Femur (tissue), 1 donor: ENCODE results near the gene NODAL.

Source experiments
- DNase-seq: peaks from one replicate; pipeline ENCODE4 v3.0.0-alpha.2; 2017

The NODAL gene

DNA sequence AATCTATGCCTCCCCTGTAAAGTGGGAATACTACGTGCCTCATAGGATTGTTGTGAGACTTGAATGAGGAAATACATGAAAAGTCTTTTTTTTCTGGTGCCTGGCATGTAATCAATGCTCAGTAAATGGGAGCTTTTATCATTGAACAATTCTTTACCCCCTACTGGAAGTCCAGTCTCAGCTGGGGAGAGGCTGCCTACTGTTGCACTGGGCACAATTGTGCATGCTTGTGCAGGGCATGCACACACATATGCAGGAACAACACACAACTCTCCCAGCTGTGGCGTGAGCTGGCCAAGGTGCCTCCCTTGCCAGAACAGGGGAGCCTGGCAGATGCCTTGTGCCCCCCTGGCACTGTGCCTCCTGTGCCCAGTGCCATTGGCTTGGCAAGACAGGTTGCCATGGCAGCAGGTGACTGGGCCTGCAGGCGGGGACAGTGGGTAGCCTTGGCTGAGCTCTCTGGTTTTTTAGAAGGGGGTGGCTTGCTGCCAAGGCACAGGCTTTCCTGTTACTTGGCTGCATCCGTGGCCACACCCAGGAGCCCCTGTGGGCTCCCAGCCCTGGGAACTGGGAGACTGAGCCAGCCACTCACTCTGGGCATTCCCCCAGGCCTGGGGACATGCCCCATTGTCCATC is 21.0 kb upstream of the NODAL start:
- DNase-seq = peak; percentile 82

DNA sequence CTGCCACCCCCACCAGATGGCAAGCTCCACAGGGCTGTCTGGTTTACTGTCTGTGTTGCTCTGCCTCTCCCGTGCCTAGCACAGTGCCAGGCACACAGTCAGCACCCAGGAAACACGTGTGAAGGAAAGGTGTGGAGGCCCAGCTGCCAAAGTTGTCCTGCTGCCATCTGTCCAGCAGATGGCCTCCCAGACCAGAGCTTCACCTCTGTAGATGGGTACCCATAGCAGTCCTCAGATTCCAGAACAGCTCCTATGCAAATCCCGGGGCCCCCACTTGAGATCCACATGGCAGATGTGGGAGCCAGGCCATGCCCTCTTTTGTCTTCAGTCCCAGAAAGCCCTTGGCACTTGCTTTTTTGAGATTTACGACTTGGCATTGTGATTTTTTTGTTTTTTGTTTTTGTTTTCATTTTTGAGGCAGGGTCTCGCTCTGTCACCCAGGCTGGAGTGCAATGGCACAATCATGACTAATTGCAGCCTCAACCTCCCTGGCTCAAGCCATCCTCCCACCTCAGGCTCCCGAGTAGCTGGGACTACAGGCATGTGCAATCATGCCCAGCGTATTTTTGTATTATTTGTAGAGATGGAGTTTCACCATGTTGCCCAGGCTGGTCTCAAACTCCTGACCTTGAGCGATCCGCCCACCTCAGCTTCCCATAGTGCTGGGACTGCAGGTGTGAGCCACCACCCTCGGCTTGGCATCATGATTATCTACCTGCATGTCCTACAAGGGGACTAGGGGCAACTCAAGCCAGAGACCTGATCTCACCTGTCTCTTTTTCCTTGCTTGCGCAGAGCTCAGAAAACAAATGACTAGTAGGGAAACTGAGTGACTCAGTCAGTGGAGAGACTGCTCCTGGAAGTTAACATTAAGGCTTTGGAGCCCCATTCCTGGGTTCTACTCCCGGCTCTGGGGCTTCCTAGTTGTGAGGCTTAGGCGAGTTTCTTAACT is 20.2 kb upstream of the NODAL start:
- DNase-seq = peak; percentile 61

DNA sequence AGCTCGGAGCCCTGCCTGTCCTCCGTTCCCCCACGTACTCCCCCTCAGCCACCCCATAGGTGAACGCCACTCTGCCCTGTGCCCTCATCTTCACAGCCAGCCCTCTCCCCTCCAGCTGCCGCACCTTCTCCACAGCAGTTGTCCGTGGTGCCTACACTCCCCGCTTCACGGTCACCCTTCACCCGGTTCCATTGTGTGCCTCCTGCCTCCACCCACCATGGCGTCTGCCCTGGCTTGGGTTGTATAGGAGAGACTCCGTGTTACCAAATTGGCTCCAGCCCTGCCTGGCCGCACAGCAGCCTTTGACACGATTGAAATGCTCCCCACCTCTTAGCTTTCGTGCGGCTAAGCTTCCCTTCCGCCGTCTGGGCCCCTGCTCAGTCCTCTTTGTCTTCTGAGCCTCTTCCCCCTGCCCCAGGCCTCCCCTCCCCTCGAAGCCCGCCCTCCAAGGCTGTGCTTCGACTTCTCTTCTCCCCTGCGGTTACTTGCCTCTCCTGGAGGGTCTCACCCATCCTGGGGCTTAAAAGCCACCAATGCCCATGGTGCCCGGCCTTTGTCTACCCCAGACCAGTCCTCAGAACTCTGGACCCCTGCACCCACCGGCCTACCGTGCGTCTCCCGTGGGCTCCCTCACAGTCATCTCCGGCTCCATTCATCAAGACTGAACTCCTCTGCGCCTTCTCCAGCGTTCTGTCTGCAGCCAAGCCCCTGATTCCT is 18.5 kb upstream of the NODAL start:
- no peak for DNase-seq

- DNase-seq = no peak
Measured at GRCh38 chr10:70459061-70459773, 17.7 kb upstream of the NODAL start.

DNA sequence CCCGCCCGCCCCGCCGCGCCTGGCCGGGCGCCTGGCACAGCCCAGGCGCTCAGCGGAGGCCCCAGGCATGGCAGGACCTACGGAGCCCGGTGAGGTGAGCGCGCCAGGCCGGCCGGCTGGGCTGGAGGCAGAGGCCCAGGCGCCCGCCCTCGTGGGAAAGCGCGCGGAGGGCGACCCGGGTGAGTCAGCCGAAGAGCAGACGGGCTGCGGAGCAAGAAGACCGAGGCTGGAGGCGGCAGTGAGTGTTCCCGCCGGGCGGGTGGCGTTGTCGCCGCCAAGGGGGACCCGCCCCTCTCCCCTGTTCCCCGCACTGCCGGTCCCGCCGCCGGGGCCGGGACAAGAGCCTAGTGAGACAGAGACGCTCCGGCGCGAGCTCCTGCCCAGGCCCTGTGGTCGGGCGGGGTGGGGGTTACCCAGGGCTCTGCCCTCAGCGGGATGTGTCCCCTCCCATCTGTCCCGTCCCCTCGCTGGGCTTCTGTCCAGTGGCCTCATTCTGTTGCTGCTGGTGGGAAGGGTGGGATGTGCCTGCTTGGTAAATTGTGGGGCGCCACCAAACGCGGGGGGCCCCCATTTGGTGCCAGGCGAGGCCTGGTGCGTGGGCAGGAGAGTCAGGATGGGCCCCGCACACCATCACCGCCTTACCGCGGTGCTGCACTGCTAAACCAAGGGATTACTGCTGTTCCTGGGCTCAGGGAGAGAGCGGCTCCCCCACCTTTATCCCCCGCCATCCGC is 17.0 kb upstream of the NODAL start:
- peak; percentile 75 for DNase-seq

DNA sequence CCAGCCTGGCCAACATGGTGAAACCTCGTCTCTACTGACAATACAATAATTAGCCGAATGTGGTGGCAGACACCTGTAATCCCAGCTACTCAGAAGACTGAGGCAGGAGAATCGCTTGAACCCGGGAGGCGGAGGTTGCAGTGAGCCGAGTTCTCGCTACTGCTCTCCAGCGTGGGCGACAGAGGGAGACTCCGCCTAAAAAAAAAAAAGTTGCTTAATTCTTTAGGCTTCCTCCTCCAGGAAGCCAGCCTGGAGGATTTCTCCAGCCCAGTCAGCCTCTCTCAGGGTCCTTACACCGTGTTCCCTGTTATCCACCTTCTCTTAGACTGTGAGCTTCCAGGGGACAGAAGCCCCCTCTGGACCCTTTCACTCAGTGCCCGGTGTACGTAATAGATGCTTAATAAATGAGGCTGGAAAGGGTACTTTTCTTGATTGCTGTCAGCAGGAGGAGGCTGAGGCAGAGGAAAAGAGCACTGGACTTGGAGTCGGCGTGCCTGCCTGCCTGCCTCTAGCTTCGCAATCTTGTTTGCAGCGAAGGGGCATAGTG is 16.4 kb upstream of the NODAL start:
- DNase-seq = no peak

DNA sequence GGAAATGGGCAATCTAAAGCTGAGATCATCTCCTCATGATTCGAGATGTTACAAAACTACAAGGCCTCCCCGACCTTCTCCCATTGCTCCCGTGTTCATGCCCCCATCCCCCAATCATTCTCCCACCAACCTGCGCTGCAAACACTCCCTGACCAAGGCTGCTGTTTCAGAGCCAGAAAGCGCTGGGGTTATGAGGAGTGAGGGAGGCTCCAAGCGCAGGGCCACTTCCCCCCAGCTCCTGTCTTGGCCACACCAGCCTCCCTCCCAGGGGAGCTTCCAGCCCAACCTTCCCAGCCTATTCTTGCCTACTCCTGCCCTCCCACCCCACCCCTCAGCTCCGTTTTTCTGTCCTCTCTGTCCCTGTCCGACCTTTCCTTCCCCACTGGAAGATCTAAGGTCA is 14.7 kb upstream of the NODAL start:
- no peak for DNase-seq

- DNase-seq = no peak
Measured at GRCh38 chr10:70455213-70455630, 13.7 kb upstream of the NODAL start.

DNA sequence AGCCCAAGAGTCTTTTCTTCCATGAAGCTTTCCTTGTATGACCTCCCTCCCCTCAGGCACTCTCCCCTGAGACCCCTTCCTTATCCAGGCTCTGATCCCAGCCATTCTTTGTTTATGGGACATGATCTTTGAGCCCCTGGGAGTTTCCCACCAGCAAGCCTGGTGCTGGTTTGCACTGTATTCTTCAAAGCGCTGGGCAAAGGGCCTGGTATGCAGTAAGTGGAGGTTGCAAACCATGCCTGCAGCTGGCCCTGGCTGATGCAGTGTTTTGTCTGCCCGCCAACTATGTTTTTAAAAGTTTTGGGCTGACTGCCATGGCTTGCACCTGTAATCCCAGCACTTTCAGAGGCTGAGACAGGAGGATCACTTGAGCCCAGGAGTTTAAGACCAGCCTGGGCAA is 6.8 kb upstream of the NODAL start:
- no peak for DNase-seq

- DNase-seq = peak; percentile 67
Measured at GRCh38 chr10:70445718-70446657, 4.5 kb upstream of the NODAL start.

GRCh38 chr10:70444744-70445143 is 3.3 kb upstream of the NODAL start:
- no peak for DNase-seq

DNA sequence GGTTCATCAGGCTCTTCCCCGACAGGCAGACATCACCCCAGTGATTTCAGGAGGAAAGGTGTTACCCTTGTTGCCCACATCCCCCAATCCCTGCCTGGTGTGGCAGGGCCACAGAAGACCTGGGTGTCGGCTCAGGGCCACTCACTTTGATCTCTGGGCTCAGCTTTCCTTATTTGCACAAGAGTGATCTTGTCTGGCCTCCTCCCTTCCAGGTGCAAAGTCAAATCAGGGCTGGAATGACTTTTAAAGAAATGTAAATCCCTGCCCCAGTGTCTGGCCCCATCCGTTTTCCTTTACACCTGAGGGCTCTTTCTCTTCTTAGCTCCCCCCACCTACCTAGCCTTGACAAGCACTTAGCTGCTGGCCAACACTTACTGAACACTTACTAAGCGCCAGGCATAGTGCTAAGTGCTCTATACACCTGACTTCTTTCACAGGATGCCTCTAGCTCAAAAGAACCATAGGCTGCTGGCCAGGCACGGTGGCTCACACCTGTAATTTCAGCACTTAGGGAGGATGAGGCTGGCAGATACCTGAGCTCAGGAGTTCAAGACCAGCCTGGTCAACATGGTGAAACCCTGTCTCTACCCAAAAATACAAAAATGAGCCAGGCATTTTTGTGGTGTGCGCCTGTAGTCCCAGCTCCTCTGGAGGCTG is 979 bp upstream of the NODAL start:
- DNase-seq = no peak

DNA sequence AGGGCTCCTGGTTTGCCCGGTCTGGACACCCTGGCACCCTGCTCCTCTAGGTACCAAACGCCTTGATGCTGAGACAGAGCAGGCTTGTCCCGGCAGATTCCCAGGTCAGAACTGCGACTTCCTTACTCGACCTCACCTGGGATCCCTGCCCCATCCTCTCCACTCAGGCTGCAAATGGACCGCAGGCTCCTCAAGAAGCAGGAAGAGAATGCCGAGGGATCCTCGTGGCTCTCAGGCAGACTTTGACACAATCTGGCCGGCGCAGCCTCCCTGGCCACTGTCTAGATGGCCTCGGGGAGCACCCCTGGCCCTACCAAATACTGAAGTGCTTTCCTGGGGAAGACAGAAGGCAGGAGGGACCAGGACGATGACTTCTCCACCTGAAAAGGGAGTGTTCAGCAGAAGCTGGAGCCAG is 421 bp upstream of the NODAL start:
- no peak for DNase-seq

- no peak for DNase-seq
Measured at GRCh38 chr10:70440296-70441160, 953 bp downstream of the NODAL start.

DNA sequence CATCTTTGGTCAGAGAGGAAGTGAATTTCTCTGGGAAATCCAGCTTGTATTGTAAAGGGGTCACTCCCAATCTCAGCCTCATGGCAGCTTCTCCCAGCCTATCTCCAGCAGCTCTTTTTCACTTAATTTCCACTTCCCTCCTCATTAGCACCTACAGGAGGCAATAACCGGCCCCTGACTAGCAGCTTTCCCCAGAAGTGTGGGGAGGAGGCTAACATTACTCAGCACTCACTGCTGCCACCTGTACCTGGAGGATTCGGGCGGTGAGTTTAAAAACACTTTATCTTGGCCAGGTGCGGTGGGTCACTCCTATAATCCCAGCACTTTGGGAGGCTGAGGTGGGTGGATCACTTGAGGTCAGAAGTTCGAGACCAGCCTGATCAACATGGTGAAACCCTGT is 3.8 kb downstream of the NODAL start:
- no peak for DNase-seq

GRCh38 chr10:70435241-70436085 is 6.0 kb downstream of the NODAL start:
- DNase-seq = no peak

DNA sequence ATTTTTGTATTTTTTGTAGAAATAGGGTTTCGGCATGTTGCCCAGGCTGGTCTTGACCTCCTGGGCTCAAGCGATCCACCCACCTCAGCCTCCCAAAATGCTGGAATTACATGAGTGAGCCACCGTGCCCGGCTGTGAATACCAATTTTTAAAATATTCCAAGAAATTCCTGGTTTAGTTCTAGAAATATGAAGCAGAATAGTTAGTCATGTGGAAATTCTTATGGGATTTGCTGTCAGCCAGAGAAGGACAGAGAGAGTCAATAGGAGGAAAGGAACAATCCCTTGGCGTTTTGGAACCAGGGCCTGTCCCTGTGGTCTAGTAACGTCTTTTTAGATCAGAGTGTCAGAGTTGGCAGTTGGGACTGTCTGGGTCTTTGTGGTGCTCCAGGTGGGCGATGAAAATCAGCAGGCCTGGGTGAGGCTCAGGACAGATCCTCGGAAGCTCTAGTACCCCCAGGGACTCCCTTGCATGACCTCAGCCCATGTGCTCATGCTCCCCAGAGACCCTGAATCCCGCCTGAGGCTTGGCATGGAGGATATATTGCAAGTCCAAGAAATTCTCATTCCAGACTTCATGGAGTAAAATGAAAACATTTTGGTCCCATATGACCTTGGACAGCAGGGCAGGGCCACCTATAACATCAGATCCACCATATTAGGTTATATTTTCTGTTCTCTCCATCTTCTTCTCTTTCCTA is 7.8 kb downstream of the NODAL start:
- DNase-seq = no peak
